Subcutaneous abdominal adipose tissue (tissue), 5 donors: Measurements from ENCODE around the gene RAD21L1.
"Not testable (repeated sequence)": the region's sequence is repeated elsewhere in the genome, so short reads cannot be mapped to it uniquely, and the experiment has no call there.

Experiments
- H3K27ac ChIP-seq: one replicate; pipeline ENCODE4 v1.7.0; 2013; ENCODE audit warnings: low read depth, mild to moderate bottlenecking, inconsistent platforms, low read length, moderate library complexity
- H3K27me3 ChIP-seq, 5 donors: one replicate each; pipeline ENCODE4 v1.7.0; 2013; ENCODE audit warnings: low read length in 5 of 5, inconsistent platforms in 1 of 5; ENCODE audit not compliant: control insufficient read depth in 5 of 5, insufficient read depth in 4 of 5
- H3K36me3 ChIP-seq, 5 donors: one replicate each; pipeline ENCODE4 v1.7.0; 2013; ENCODE audit warnings: low read length in 5 of 5; ENCODE audit not compliant: control insufficient read depth in 5 of 5, insufficient read depth in 5 of 5
- H3K4me1 ChIP-seq, 5 donors: one replicate each; pipeline ENCODE4 v1.7.0; 2013; ENCODE audit warnings: low read length in 5 of 5, mild to moderate bottlenecking in 3 of 5, moderate library complexity in 1 of 5; ENCODE audit not compliant: control insufficient read depth in 5 of 5, insufficient read depth in 5 of 5
- H3K4me3 ChIP-seq, 5 donors: one replicate each; pipeline ENCODE4 v1.7.0; 2013; ENCODE audit warnings: low read length in 5 of 5, low read depth in 1 of 5
- H3K9ac ChIP-seq, 5 donors: one replicate each; pipeline ENCODE4 v1.7.0; 2013; ENCODE audit warnings: low read length in 5 of 5, mild to moderate bottlenecking in 4 of 5, moderate library complexity in 3 of 5
- H3K9me3 ChIP-seq, 5 donors: one replicate each; pipeline ENCODE4 v1.7.0; 2013; ENCODE audit warnings: low read length in 5 of 5; ENCODE audit not compliant: control insufficient read depth in 5 of 5
- donor health status: healthy.
- donor health status: healthy.
- donor health status: healthy.
- donor health status: healthy.
- donor health status: healthy.

RAD21L1 gene

DNA sequence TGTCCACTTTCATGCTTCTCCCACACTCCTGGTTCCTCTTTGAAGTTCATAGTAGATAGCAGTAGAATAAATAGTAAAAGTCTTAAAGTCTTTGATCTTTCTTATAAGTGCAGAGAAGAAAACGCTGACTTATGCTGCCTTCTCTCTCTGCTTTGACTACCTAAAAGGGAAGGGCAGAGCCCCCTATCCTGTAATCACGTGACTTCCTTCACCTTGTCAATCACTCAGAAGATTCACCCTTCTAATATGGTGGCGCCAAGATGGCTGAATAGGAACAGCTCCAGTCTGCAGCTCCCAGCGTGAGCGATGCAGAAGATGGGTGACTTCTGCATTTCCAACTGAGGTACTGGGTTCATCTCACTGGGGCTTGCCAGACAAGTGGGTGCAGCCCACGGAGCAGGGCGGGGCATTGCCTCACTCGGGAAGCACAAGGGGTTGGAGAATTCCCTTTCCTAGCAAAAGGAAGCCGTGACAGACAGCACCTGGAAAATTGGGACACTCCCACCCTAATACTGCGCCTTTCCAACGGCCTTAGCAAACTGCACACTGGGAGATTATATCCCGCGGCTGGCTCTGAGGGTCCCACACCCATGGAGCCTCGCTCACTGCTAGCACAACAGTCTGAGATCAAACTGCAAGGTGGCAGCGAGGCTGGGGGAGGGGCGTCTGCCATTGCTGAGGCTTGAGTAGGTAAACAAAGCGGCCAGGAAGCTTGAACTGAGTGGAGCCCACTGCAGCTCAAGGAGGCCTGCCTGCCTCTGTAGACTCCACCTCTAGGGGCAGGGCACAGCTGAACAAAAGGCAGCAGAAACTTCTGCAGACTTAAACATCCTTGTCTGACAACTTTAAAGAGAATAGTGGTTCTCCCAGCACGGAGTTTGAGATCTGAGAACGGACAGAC, 9.1 kb upstream of the RAD21L1 start:
- H3K27me3 ChIP-seq, H3K36me3 ChIP-seq, H3K27ac ChIP-seq, H3K9me3 ChIP-seq, H3K4me3 ChIP-seq, H3K9ac ChIP-seq, H3K4me1 ChIP-seq: not testable (repeated sequence)

DNA sequence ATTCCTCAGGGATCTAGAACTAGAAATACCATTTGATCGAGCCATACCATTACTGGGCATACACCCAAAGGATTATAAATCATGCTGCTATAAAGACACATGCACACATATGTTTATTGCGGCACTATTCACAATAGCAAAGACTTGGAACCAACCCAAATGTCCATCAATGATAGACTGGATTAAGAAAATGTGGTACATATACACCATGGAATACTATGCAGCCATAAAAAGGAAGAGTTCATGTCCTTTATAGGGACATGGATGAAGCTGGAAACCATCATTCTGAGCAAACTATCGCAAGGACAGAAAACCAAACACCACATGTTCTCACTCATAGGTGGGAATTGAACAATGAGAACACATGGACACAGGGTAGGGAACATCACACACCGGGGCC, 3.1 kb upstream of the RAD21L1 start:
- Histone ChIP-seq H3K4me1 (peaks cover 0 to 18% (median 12%) of the 10 kb centered on the region in 5 donors), H3K27me3 (peaks cover 0 to 12% (median 5%) of the 10 kb centered on the region in 5 donors)
- H3K9ac ChIP-seq, H3K9me3 ChIP-seq, H3K4me3 ChIP-seq, H3K36me3 ChIP-seq, H3K27ac ChIP-seq: not testable (repeated sequence)

DNA sequence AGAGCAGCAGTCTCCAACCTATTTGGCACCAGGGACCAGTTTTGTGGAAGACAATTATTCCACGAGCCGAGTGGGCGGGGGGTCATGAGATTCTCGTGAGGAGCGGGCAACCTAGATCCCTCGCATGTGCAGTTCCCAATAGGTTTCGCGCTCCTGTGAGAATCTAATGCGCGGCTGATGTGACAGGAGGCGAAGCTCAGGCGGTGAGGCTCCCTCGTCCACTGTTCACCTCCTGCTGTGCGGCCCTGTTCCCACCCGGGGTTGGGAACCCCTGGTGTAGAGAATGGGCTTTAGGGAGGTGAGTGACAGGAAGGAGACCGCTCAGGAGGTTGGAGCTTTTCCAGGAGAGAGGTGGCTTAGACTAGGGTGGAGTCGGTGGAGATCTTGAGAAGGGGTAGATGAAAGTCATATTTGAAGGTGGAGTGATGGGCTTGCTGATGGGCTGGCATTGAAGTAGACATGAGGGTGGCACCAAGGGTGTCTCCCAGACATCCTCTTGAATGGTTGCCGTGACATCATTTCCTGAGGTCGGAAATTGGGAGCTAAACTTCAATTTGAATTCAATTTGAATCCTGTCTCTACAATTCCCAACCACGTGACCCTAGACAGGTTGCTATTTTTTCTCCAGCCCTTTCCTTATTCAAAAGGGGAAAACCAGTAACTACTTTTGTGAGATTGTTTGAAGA, 1.5 kb upstream of the RAD21L1 start:
- Histone ChIP-seq H3K9ac (no peak overlapping the region), H3K27ac (no peak overlapping the region), H3K36me3 (no peaks in the 10 kb centered on the region), H3K4me1 (peaks cover 0 to 18% (median 12%) of the 10 kb centered on the region in 5 donors), H3K27me3 (peaks cover 0 to 20% (median 5%) of the 10 kb centered on the region in 5 donors), H3K9me3 (no peaks in the 10 kb centered on the region), H3K4me3 (no peak overlapping the region)

DNA sequence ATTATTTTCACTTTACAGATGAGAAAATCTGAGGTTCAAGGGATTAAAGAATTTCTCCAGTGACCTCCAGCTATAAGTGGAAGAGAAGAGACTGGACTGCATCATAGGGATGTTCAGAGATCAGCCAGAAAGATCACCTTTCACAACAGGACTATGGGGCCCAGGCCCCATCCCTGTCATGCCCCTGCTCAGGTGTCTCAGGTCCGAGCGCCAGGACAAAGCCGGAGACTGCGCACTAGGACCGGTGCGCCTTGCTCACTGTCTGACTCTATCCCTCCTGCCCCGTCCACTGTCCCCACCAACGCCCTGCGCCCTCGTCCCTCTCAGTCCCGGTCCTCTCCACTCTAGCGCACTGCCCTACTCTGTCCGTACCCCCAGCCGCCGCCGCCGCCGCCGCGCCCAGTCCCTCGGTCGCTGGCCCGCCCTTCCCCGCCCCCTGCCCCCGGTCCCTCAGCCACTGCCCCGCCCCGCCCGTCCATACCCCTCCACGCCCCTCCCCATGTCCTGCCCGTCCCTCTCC, 521 bp upstream of the RAD21L1 start:
- H3K27ac ChIP-seq = no peak overlapping the region
- H3K4me3 ChIP-seq = peak overlapping the region; percentile 50 to 60 (median 54)
- no peak overlapping the region for H3K9ac ChIP-seq
- peaks cover 0 to 18% (median 12%) of the 10 kb centered on the region in 5 donors for H3K4me1 ChIP-seq
- H3K36me3 ChIP-seq = no peaks in the 10 kb centered on the region
- H3K27me3 ChIP-seq = peaks cover 0 to 23% (median 5%) of the 10 kb centered on the region in 5 donors
- no peaks in the 10 kb centered on the region for H3K9me3 ChIP-seq

DNA sequence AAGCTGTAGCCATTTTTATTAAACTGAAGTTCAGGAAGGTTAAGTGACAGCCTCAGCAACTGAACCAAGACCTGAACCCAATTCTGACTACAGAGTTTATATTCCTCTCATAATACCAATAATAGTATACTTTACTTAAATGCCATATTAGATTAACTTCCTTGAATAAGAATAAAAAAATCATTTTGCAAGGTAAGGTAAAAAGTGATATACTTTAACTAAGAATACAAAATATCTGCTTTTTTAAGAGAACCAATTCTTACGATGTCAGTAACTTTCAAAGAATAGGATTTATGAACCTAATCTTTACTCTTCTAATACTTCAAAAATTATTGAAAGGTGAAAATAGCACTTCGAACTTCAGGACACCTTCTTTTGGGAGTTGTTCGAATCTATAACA, 3.7 kb downstream of the RAD21L1 start:
- no peaks in the 10 kb centered on the region for H3K36me3 ChIP-seq
- no peaks in the 10 kb centered on the region for H3K9me3 ChIP-seq
- no peak overlapping the region for H3K4me3 ChIP-seq
- H3K4me1 ChIP-seq = peaks cover 2 to 18% (median 12%) of the 10 kb centered on the region in 5 donors
- H3K27ac ChIP-seq = no peak overlapping the region
- no peak overlapping the region for H3K9ac ChIP-seq
- H3K27me3 ChIP-seq = peaks cover 2 to 23% (median 5%) of the 10 kb centered on the region in 5 donors

DNA sequence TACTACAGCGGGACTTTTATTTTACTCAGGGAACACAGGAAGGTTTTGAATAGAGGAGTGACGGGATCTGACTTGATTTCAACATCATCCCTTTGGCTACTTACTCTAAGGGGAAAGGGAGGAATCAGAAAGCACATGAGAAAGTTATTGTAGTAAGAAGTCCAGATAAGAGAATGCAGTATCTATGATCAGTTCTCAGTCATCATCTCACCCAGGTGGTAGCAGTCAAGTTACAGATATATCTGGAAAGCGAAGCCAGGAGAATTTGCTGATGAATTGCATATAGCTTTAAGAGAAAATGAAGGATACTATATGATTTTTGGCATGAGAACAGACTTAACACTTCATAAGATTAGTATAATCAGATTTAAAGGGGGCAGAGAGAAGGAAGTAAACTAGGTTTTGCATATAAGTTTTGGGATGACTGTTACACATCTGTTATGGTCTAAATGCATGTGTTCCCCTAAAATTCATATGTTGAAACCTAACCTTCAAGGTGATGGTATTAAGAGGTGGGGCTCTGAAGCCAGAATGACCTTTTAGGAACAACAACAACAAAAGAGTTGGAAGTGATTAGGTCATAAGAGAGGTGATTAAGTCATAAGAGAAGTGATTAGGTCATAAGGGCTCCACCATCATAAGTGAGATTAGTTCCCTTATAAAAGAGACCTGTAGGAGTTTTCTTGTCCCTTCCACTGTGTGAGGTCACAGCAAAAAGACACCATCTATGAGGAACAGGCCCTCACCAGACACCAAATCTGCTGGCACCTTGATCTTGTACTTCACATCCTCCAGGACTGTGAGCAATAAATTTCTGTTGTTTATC, 6.7 kb downstream of the RAD21L1 start:
- no peaks in the 10 kb centered on the region for H3K36me3 ChIP-seq
- H3K9ac ChIP-seq = no peak overlapping the region
- no peaks in the 10 kb centered on the region for H3K9me3 ChIP-seq
- peaks cover 0 to 15% (median 3%) of the 10 kb centered on the region in 5 donors for H3K27me3 ChIP-seq
- H3K27ac ChIP-seq = no peak overlapping the region
- peaks cover 0 to 2% (median 0%) of the 10 kb centered on the region in 5 donors for H3K4me1 ChIP-seq
- no peak overlapping the region for H3K4me3 ChIP-seq

DNA sequence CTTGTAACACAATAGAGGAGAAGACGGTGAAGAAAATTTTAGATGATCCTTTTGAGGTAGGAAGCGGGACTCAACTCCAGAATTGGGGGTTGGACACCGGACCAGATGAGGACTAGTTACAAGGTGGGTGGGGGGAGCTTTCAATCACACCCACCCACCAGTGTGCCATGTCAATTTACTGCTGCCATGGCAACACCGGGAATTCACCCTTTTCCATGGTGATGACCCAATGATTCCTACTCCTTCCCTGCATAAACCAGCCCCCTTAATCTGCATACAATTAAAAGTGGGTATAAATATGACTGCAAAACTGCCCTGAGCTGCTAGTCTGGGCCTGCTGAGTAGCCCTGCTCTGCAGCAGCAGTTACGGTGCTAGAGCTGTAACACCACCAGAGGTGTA, 14.7 kb downstream of the RAD21L1 start:
- no peaks in the 10 kb centered on the region for H3K36me3 ChIP-seq

DNA sequence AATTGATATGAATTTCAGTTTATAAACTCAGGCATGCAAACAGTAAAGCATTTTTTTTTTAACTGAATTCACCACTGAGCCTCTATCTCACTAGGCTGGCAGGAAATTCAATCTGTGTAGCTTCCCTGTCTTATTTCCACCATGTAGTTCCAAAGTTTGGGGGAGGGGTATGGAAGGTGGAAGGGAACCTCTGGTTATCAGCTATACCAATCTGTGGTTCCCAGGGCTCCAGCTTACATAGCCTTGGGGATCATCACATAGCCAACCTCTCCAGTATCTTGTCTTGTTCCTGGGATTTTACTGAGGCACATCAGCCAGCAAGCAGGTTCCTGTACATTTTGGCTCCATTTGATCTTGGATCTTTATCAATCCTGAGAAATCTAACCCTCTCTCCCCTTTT, 15.6 kb downstream of the RAD21L1 start:
- Histone ChIP-seq H3K27me3 (peaks cover 0 to 10% (median 0%) of the 10 kb centered on the region in 5 donors), H3K4me3 (no peak overlapping the region)

More for the DNA sequence above, 14.7 kb downstream of the RAD21L1 start:
- Histone ChIP-seq H3K4me3 (no peak overlapping the region), H3K9me3 (no peaks in the 10 kb centered on the region), H3K27me3 (peaks cover 0 to 11% (median 3%) of the 10 kb centered on the region in 5 donors), H3K9ac (no peak overlapping the region), H3K4me1 (no peaks in the 10 kb centered on the region), H3K27ac (no peak overlapping the region)

DNA sequence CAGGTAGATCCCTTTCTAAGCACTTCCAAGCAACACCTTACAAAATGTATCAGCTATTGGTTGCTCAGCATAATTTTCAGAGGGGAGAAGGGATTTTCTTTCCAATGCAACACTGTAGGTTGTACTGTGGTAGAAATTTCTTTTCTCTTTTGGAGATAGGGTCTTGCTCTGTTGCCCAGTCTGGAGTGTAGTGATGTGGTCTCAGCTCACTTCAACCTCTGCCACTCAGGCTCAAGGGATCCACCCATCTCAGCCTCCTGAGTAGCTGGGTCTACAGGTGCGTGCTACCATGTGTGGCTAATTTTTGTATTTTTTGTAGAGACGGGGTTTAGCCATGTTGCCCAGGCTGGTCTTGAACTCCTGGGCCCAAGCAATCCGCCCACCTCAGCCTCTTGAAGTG, 16.3 kb downstream of the RAD21L1 start:
- no peak overlapping the region for H3K4me3 ChIP-seq
- H3K27me3 ChIP-seq = peaks cover 0 to 10% (median 0%) of the 10 kb centered on the region in 5 donors
- no peaks in the 10 kb centered on the region for H3K4me1 ChIP-seq
- no peaks in the 10 kb centered on the region for H3K36me3 ChIP-seq
- no peaks in the 10 kb centered on the region for H3K9me3 ChIP-seq
- H3K27ac ChIP-seq = no peak overlapping the region
- no peak overlapping the region for H3K9ac ChIP-seq

More for the DNA sequence above, 15.6 kb downstream of the RAD21L1 start:
- no peak overlapping the region for H3K9ac ChIP-seq
- no peaks in the 10 kb centered on the region for H3K4me1 ChIP-seq
- no peaks in the 10 kb centered on the region for H3K36me3 ChIP-seq
- H3K27ac ChIP-seq = no peak overlapping the region
- H3K9me3 ChIP-seq = no peaks in the 10 kb centered on the region
